ENCODE results near the gene FXYD6. TPM values are rescaled to one million over a fixed set of nuclear protein-coding genes. Genes with fewer than 3 reads are reported as not detected.

Gene FXYD6
- total RNA-seq, 1 donor = 1.3 TPM

DNA sequence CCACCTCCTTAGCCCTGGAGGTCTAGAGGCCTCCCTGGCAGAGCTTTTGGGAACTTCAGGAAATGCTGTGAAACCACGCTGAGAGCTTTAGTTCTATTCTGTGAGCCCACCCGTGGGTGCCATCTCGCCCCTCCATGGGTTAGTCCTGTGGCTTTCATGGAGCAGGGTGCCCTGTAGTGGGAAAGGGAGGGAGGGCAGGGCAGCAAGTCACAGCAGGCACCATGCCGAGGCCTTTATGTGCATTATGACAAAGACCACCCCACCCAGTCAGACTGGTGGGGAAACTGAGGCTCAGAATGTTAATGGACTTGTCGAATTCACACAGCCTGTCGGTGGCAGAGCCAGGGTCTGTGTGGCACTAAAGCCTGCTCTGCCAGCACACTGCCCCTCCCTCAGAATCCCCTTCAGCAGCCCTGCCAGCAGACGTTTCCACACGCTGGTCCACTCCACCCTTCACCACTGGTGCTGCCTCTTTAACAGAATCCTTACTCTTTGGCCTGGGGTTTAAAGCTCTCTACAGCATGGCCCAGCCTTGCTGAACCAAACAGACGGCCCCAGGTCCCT lies 39.3 kb upstream of the FXYD6 start:
- TF ChIP-seq, protein P1, sequence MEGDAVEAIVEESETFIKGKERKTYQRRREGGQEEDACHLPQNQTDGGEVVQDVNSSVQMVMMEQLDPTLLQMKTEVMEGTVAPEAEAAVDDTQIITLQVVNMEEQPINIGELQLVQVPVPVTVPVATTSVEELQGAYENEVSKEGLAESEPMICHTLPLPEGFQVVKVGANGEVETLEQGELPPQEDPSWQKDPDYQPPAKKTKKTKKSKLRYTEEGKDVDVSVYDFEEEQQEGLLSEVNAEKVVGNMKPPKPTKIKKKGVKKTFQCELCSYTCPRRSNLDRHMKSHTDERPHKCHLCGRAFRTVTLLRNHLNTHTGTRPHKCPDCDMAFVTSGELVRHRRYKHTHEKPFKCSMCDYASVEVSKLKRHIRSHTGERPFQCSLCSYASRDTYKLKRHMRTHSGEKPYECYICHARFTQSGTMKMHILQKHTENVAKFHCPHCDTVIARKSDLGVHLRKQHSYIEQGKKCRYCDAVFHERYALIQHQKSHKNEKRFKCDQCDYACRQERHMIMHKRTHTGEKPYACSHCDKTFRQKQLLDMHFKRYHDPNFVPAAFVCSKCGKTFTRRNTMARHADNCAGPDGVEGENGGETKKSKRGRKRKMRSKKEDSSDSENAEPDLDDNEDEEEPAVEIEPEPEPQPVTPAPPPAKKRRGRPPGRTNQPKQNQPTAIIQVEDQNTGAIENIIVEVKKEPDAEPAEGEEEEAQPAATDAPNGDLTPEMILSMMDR (IDR thresholded peaks at IDR 0.05; ENCODE audit: insufficient read depth, low read length) = no peak

DNA sequence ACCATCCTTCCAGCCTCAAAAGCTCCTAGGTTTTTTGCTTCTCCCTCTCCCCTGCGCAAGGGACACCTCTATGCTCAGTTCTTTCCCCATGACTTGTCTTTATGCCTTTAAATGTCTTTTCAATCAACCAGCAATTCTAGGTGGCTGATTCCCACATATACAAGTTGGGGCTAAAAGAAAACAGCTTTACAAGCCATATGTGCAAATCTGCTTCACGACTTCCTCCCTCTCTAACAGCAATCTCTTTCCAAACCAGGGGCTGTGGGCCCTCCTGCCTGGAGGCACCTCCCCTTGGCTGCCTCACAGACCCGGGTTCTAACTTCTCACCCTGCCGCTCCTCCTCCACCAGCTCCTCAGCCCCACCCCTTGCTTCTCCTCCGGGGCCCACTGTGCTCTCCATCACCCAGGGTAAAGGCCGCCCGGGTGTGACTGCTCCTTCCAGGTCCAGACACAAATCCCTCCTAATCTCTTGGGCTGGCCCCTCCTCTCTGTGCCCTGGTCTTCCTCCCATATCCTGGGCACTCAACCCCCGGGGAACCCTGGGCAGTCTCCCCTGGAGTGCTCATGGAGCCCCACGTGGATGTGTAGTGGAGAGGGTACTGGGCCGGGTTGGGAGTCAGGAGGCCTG lies 38.6 kb upstream of the FXYD6 start:
- no peak for DNase-seq (ENCODE audit: low read depth)
- TF ChIP-seq, protein P1 (IDR thresholded peaks at IDR 0.05; ENCODE audit: insufficient read depth, low read length) = no peak
- H3K4me3 ChIP-seq (ENCODE audit: low read depth, low read length) = no peak overlapping the region

More for the DNA sequence above, 39.3 kb upstream of the FXYD6 start:
- H3K4me3 ChIP-seq (ENCODE audit: low read depth, low read length) = no peak overlapping the region
- no peak for DNase-seq (ENCODE audit: low read depth)

GRCh38 chr11:117914398-117914761 lies 37.9 kb upstream of the FXYD6 start:
- no peak for DNase-seq (ENCODE audit: low read depth)
- H3K4me3 ChIP-seq (ENCODE audit: low read depth, low read length) = no peak overlapping the region
- TF ChIP-seq, protein P1 (IDR thresholded peaks at IDR 0.05; ENCODE audit: insufficient read depth, low read length) = no peak

- no peak for DNase-seq (ENCODE audit: low read depth)
- TF ChIP-seq, protein P1 (IDR thresholded peaks at IDR 0.05; ENCODE audit: insufficient read depth, low read length) = no peak
- H3K4me3 ChIP-seq (ENCODE audit: low read depth, low read length) = no peak overlapping the region
Observed at GRCh38 chr11:117913736-117914397, 37.4 kb upstream of the FXYD6 start.

GRCh38 chr11:117912497-117912896 lies 36.0 kb upstream of the FXYD6 start:
- DNase-seq (ENCODE audit: low read depth) = no peak
- H3K4me3 ChIP-seq (ENCODE audit: low read depth, low read length) = no peak overlapping the region
- TF ChIP-seq, protein P1 (IDR thresholded peaks at IDR 0.05; ENCODE audit: insufficient read depth, low read length) = no peak

DNA sequence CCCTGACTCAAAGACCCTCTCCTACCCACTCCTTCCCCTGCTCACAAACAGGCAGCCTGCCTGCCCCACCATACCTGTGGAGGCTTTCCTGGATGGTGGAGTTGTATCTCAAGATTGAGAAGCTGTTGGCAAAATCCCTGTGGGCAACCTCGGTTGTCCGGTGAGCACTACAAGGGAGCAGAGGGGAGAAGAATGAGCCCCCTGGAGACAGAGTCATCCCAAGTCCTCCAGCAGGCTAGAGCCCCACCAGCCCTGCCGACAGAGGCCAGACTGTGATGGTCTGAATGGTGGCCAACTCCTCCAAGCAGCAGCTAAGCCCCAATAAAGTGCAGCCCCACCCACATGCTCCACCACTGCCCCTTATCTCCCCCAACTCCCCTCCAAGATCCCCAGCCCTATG lies 35.2 kb upstream of the FXYD6 start:
- H3K4me3 ChIP-seq (ENCODE audit: low read depth, low read length) = no peak overlapping the region
- TF ChIP-seq, protein P1 (IDR thresholded peaks at IDR 0.05; ENCODE audit: insufficient read depth, low read length) = no peak
- DNase-seq (ENCODE audit: low read depth) = no peak
